Glutamatergic neuron (in vitro differentiated cells): ENCODE data around the gene PCDH20. TPM values are rescaled to one million over a fixed set of nuclear protein-coding genes. Genes with fewer than 3 reads are reported as not detected.

Experiments
- DNase-seq: peaks from one replicate; pipeline ENCODE4 v3.0.0; 2022
- H3K27ac Mint-ChIP-seq: one replicate; pipeline ENCODE4 v1.8.0; 2020; ENCODE audit warnings: mild to moderate bottlenecking, mixed read lengths, inconsistent platforms; ENCODE audit not compliant: unreplicated experiment
- H3K27me3 Mint-ChIP-seq: one replicate; pipeline ENCODE4 v1.8.0; 2020; ENCODE audit warnings: mild to moderate bottlenecking, moderate library complexity, mixed read lengths, inconsistent platforms; ENCODE audit not compliant: unreplicated experiment
- H3K36me3 Mint-ChIP-seq: one replicate; pipeline ENCODE4 v1.8.0; 2020; ENCODE audit warnings: mild to moderate bottlenecking, mixed read lengths, inconsistent platforms; ENCODE audit not compliant: unreplicated experiment
- H3K4me1 Mint-ChIP-seq: one replicate; pipeline ENCODE4 v1.8.0; 2020; ENCODE audit warnings: mild to moderate bottlenecking, low read depth, mixed read lengths, inconsistent platforms; ENCODE audit not compliant: unreplicated experiment
- H3K4me3 Mint-ChIP-seq: one replicate; pipeline ENCODE4 v1.8.0; 2020; ENCODE audit warnings: mild to moderate bottlenecking, mixed read lengths, inconsistent platforms; ENCODE audit not compliant: unreplicated experiment
- H3K9me3 Mint-ChIP-seq: one replicate; pipeline ENCODE4 v1.8.0; 2020; ENCODE audit warnings: mild to moderate bottlenecking, moderate library complexity, mixed read lengths, inconsistent platforms; ENCODE audit not compliant: unreplicated experiment
- long read RNA-seq: library from polyadenylated mRNA; unstranded; transcript quantifications from one replicate; pipeline ENCODE4 v2.0.0, GENCODE V29; 2020; ENCODE audit not compliant: unreplicated experiment
- total RNA-seq: library from RNA; stranded (reverse); fragmentation: NEBNext Ultra II Directional; extraction: Animal tissue kit (Norgen Biotek cat#: 25700); gene quantifications from one replicate; pipeline ENCODE4 v1.2.1, GENCODE V29; 2021; ENCODE audit not compliant: unreplicated experiment
- TF ChIP-seq, protein P1 (sequence below): fragments of 200-600 bp; sonication (generic); IDR thresholded peaks from one replicate; pipeline ENCODE4 v1.5.0; 2021; ENCODE audit not compliant: partially characterized antibody, unreplicated experiment

PCDH20 gene
- total RNA-seq, result 0.64 TPM
- long read RNA-seq, result 0 reads

DNA sequence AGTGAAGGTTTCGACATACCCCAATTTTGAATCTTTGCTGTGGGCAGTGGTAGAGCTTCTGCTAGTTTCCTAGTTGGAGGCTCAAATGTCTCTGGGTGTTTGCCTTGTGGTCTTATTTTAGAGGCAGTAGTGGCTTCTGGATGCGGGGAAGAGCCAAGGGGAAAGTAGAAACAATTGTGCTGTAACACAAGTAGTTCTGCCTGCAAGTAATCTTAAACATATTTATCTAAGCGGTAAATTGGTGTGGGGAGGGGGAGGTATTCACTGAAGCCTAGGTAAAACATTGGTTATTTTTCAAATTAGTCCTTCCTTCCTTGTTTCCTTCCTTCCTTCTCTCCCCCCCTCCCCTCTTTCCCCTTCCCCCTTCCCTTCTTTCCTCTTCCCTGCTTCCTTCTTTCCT, at the start of gene PCDH20:
PCDH20 (minus strand) TSS at position 101 of the 400 bp plus-strand sequence. CDS start 691 bp downstream, outside the sequence.
- H3K27ac Mint-ChIP-seq, result peak within 1 kb of the TSS; percentile 20
- no peaks in the 10 kb centered on the region for H3K9me3 Mint-ChIP-seq
- no peaks in the 10 kb centered on the region for H3K36me3 Mint-ChIP-seq
- no peak for DNase-seq
- peak within 1 kb of the TSS; percentile 97 for H3K4me3 Mint-ChIP-seq
- H3K27me3 Mint-ChIP-seq, result peaks cover 3% of the 10 kb centered on the region
- H3K4me1 Mint-ChIP-seq, result peaks cover 5% of the 10 kb centered on the region
- TF ChIP-seq, protein P1, sequence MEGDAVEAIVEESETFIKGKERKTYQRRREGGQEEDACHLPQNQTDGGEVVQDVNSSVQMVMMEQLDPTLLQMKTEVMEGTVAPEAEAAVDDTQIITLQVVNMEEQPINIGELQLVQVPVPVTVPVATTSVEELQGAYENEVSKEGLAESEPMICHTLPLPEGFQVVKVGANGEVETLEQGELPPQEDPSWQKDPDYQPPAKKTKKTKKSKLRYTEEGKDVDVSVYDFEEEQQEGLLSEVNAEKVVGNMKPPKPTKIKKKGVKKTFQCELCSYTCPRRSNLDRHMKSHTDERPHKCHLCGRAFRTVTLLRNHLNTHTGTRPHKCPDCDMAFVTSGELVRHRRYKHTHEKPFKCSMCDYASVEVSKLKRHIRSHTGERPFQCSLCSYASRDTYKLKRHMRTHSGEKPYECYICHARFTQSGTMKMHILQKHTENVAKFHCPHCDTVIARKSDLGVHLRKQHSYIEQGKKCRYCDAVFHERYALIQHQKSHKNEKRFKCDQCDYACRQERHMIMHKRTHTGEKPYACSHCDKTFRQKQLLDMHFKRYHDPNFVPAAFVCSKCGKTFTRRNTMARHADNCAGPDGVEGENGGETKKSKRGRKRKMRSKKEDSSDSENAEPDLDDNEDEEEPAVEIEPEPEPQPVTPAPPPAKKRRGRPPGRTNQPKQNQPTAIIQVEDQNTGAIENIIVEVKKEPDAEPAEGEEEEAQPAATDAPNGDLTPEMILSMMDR, result no peak

- Mint-ChIP-seq H3K4me3 (no peak overlapping the region), H3K27me3 (peaks cover 2% of the 10 kb centered on the region), H3K4me1 (no peaks in the 10 kb centered on the region), H3K27ac (no peak overlapping the region), H3K9me3 (no peaks in the 10 kb centered on the region), H3K36me3 (no peaks in the 10 kb centered on the region)
- TF ChIP-seq, protein P1, result no peak
- no peak for DNase-seq
Observed at GRCh38 chr13:61463024-61463423, 47.4 kb upstream of the PCDH20 start.

DNA sequence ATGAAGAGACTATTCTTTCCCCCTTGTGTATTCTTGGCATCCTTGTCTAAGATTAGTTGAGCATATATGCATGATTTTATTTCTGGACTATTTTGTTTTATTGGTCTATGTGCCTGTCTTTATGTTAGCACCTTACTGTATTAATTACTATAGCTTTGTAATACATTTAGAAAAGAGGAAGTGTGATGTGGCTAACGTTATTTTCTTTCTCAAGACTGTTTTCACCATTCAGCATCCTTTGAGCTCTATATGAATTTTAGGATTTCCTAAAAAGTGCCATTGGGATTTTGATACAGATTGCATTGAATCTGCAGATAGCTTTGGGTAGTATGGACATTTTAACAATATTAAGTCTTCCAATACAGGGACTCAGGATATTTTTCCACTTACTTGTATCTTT, 37.5 kb upstream of the PCDH20 start:
- no peak overlapping the region for H3K4me3 Mint-ChIP-seq
- no peak for DNase-seq
- no peaks in the 10 kb centered on the region for H3K27me3 Mint-ChIP-seq
- H3K9me3 Mint-ChIP-seq, result no peaks in the 10 kb centered on the region
- no peaks in the 10 kb centered on the region for H3K4me1 Mint-ChIP-seq
- TF ChIP-seq, protein P1, result no peak
- H3K36me3 Mint-ChIP-seq, result no peaks in the 10 kb centered on the region
- no peak overlapping the region for H3K27ac Mint-ChIP-seq

DNA sequence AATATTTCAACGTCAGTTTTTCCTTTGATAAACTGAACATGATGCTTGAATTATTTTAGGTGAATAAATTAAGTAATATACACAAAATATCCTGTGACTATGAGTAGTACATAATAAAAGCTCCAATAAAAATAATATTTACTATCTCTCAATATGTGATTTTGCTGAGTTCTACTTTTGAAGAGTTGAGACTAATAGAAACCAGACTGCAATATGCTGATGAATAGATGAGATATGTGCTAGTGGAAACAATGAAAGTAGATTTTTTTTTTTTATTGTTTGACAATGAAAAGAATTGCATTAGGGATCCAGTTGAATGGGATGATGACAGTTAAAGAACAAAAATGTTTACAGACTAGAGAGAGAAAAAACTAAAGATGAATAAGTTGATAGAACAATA, 16.4 kb upstream of the PCDH20 start:
- Mint-ChIP-seq H3K36me3 (no peaks in the 10 kb centered on the region), H3K4me1 (no peaks in the 10 kb centered on the region), H3K4me3 (no peak overlapping the region), H3K9me3 (no peaks in the 10 kb centered on the region), H3K27me3 (no peaks in the 10 kb centered on the region), H3K27ac (no peak overlapping the region)
- TF ChIP-seq, protein P1, result no peak
- DNase-seq, result no peak

DNA sequence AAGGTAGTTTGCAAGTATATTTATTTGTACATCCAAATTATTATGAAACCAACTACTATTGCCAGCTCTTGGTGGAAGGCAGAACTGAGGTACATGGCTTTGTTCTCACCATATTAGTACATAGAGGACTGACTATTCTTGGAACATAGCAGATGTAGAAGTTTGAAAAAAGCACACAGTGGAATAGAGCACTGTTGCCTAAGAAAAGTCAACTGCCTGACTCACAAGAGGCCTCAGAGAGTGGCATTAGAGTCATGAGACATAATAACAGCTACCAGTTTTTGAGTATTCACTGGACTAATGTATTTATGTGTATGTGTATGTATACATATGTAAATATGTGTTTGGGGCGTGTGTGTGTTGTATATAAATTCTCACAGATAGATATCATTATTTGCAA, 8.3 kb upstream of the PCDH20 start:
- TF ChIP-seq, protein P1, result no peak
- no peak overlapping the region for H3K4me3 Mint-ChIP-seq
- no peaks in the 10 kb centered on the region for H3K27me3 Mint-ChIP-seq
- H3K4me1 Mint-ChIP-seq, result peaks cover 10% of the 10 kb centered on the region
- H3K27ac Mint-ChIP-seq, result no peak overlapping the region
- DNase-seq, result no peak
- H3K9me3 Mint-ChIP-seq, result no peaks in the 10 kb centered on the region
- H3K36me3 Mint-ChIP-seq, result no peaks in the 10 kb centered on the region
